Measurements from ENCODE around the gene RAB2B. TPM values are rescaled to one million over a fixed set of nuclear protein-coding genes. Genes with fewer than 3 reads are reported as not detected.

RAB2B gene
- polyA plus RNA-seq, 4 donors = 37.7 to 49.1 (median 42.2) TPM

Other genes starting within 250 kb of the RAB2B start
- 1,000 to 10,000 TPM in 1 of 4 donors, 100 to 1,000 TPM in 3; 878 to 1,023 (median 885) TPM for gene HNRNPC, start 207.5 kb downstream of the RAB2B start, polyA plus RNA-seq (ENCODE audit: insufficient read length in 4 of 4)
- gene RPGRIP1, start 196.9 kb downstream of the RAB2B start, polyA plus RNA-seq (ENCODE audit: insufficient read length in 4 of 4) = under 1 TPM; 0.37 to 0.81 (median 0.61) TPM
- 100 to 1,000 TPM; 128 to 150 (median 139) TPM for gene SUPT16H, start 92.9 kb downstream of the RAB2B start, polyA plus RNA-seq (ENCODE audit: insufficient read length in 4 of 4)
- 10 to 100 TPM; 61.6 to 82.7 (median 73.9) TPM for gene CHD8, start 20.8 kb downstream of the RAB2B start, polyA plus RNA-seq (ENCODE audit: insufficient read length in 4 of 4)
- gene TOX4, start 236 bp upstream of the RAB2B start, polyA plus RNA-seq (ENCODE audit: insufficient read length in 4 of 4) = 10 to 100 TPM; 52.9 to 67.5 (median 61.7) TPM
- 100 to 1,000 TPM in 2 of 4 donors, 10 to 100 TPM in 2; 69.6 to 110 (median 99.1) TPM for gene METTL3, start 34.4 kb upstream of the RAB2B start, polyA plus RNA-seq (ENCODE audit: insufficient read length in 4 of 4)
- gene SALL2, start 49.4 kb upstream of the RAB2B start, polyA plus RNA-seq (ENCODE audit: insufficient read length in 4 of 4) = 10 to 100 TPM; 54.3 to 65.8 (median 59.0) TPM
- gene OR10G3, start 103.1 kb upstream of the RAB2B start, polyA plus RNA-seq (ENCODE audit: insufficient read length in 4 of 4) = under 1 TPM in 1 of 4 donors, not detected in 3; 0.06 TPM
- gene OR10G2, start 158.0 kb upstream of the RAB2B start, polyA plus RNA-seq (ENCODE audit: insufficient read length in 4 of 4) = not detected
- gene OR4E2, start 176.9 kb upstream of the RAB2B start, polyA plus RNA-seq (ENCODE audit: insufficient read length in 4 of 4) = not detected
- under 1 TPM in 2 of 4 donors, not detected in 2; 0.05 to 0.06 TPM for gene OR4E1, start 196.9 kb upstream of the RAB2B start, polyA plus RNA-seq (ENCODE audit: insufficient read length in 4 of 4)